HCT116 (cell line): ENCODE data around the gene MTIF3. TPM values are rescaled to one million over a fixed set of nuclear protein-coding genes. Genes with fewer than 3 reads are reported as not detected.

ENCODE experiments used
- ATAC-seq: fragments of 200-7000 bp; cut with Tn5 transposase; 2 replicates; pipeline ENCODE4 v1.9.1; 2020; ENCODE audit warnings: mild to moderate bottlenecking, moderate library complexity
- BruUV-seq: library from RNA; stranded (reverse); fragments of 400-500 nt; replicated peaks from 2 replicates; lab custom pipeline; 2021; lab: Mats Ljungman, UMichigan
- CTCF ChIA-PET: fragments of 300-600 bp; sonication (Branson Sonifier 250); formaldehyde crosslinking; loops from one replicate; lab custom pipeline; 2021; ENCODE audit warnings: antibody characterized with exemption; lab: Charles Lee
- POLR2A ChIA-PET: fragments of 300-600, 350-600 bp; sonication (Branson Sonifier 250); formaldehyde crosslinking; loops from one replicate; lab custom pipeline; 2021; ENCODE audit warnings: antibody characterized with exemption; lab: Charles Lee
- RAD21 ChIA-PET, 2 experiments: fragments of 300-600 bp; sonication (Branson Sonifier 250); formaldehyde crosslinking; loops; one replicate each; lab custom pipeline; 2023; ENCODE audit warnings: low total read pairs in 2 of 2; ENCODE audit not compliant: uncharacterized antibody in 2 of 2, unreplicated experiment in 2 of 2, low non-redundant PET in 1 of 2; lab: Charles Lee
- DNase-seq: peaks from one replicate; pipeline ENCODE4 v3.0.0-alpha.2; 2010; ENCODE audit warnings: low read depth, low spot score
- H2AFZ ChIP-seq: fragments of 200-600 bp; shearing (Covaris generic), sonication (generic); 2 replicates; pipeline ENCODE4 v1.6.1; 2017; ENCODE audit warnings: low read depth, mixed run types, mixed read lengths, antibody characterized with exemption, low read length; ENCODE audit not compliant: poor library complexity, severe bottlenecking
- H3K27ac ChIP-seq: 2 replicates; pipeline ENCODE4 v1.5.1; 2012; ENCODE audit warnings: low read depth, low read length
- H3K27me3 ChIP-seq: fragments of 200-600 bp; sonication (generic); 2 replicates; pipeline ENCODE4 v1.6.1; 2016; ENCODE audit warnings: mixed run types, low read length, mixed read lengths; ENCODE audit not compliant: insufficient read depth
- H3K36me3 ChIP-seq, 2 experiments: fragments of 200-500 bp in 1 of 2; fragments of 200-600 bp in 1 of 2; sonication (Bioruptor generic) in 1 of 2; sonication (generic) in 1 of 2; 2 replicates each; pipeline versions ENCODE4 v1.5.1 to v1.6.1; 2014 to 2016; ENCODE audit warnings: low read length in 2 of 2, inconsistent platforms in 1 of 2, mixed read lengths in 1 of 2, mixed run types in 1 of 2; ENCODE audit not compliant: insufficient read depth in 2 of 2, control insufficient read depth in 1 of 2
- H3K4me1 ChIP-seq, 2 experiments: fragments of 200-600 bp in 1 of 2; sonication (generic) in 1 of 2; 2 replicates each; pipeline versions ENCODE4 v1.5.1 to v1.6.1; 2012 to 2017; ENCODE audit warnings: low read length in 2 of 2, inconsistent platforms in 1 of 2, mild to moderate bottlenecking in 1 of 2, mixed read lengths in 1 of 2, mixed run types in 1 of 2, moderate library complexity in 1 of 2; ENCODE audit not compliant: insufficient read depth in 2 of 2, control insufficient read depth in 1 of 2
- H3K4me2 ChIP-seq: fragments of 200-600 bp; sonication (generic); 2 replicates; pipeline ENCODE4 v1.6.1; 2017; ENCODE audit warnings: mixed run types, low read length, mixed read lengths
- H3K4me3 ChIP-seq, 2 experiments: fragments of 200-600 bp in 1 of 2; sonication (generic) in 1 of 2; replicated peaks in 1 of 2; 2 replicates each; pipeline ENCODE4 v1.5.1; 2011 to 2016; ENCODE audit warnings: low read length in 2 of 2, control low read depth in 1 of 2, low read depth in 1 of 2, mild to moderate bottlenecking in 1 of 2, mixed read lengths in 1 of 2, mixed run types in 1 of 2
- H3K79me2 ChIP-seq: fragments of 200-600 bp; sonication (generic); 2 replicates; pipeline ENCODE4 v1.6.1; 2017; ENCODE audit warnings: mild to moderate bottlenecking, mixed run types, low read length, moderate library complexity, mixed read lengths; ENCODE audit not compliant: insufficient read depth
- H3K9ac ChIP-seq: fragments of 200-600 bp; sonication (generic); 2 replicates; pipeline ENCODE4 v1.6.1; 2016; ENCODE audit warnings: low read length, mixed read lengths
- H3K9me2 ChIP-seq: fragments of 200-600 bp; sonication (generic), shearing (Covaris generic); 2 replicates; pipeline ENCODE4 v1.6.1; 2017; ENCODE audit warnings: mixed run types, mild to moderate bottlenecking, moderate library complexity; ENCODE audit not compliant: insufficient read depth
- H3K9me3 ChIP-seq, 2 experiments: fragments of 200-500 bp in 1 of 2; fragments of 200-600 bp in 1 of 2; sonication (Bioruptor generic) in 1 of 2; sonication (generic) in 1 of 2; 2 replicates each; pipeline ENCODE4 v1.6.1; 2014 to 2017; ENCODE audit warnings: low read length in 2 of 2, mixed read lengths in 2 of 2, inconsistent platforms in 1 of 2, low read depth in 1 of 2, mild to moderate bottlenecking in 1 of 2, mixed run types in 1 of 2, moderate library complexity in 1 of 2; ENCODE audit not compliant: control insufficient read depth in 1 of 2, insufficient read depth in 1 of 2
- H4K20me1 ChIP-seq: fragments of 200-600 bp; sonication (generic), shearing (Covaris generic); 2 replicates; pipeline ENCODE4 v1.6.1; 2017; ENCODE audit warnings: mixed run types, mild to moderate bottlenecking, moderate library complexity; ENCODE audit not compliant: insufficient read depth
- CBX3 ChIP-seq: IDR thresholded peaks from 2 replicates; pipeline ENCODE4 v1.6.1; 2012; ENCODE audit warnings: low read depth
- CEBPB ChIP-seq: IDR thresholded peaks from 2 replicates; pipeline ENCODE4 v1.6.1; 2012; ENCODE audit warnings: low read depth
- CTCF ChIP-seq, 3 experiments: fragments of 200-600 bp in 1 of 3; sonication (generic) in 1 of 3; IDR thresholded peaks in 2 of 3; conservative IDR thresholded peaks in 1 of 3; 2 replicates each; pipeline ENCODE4 v1.5.1; 2012 to 2017; ENCODE audit warnings: low read depth in 2 of 3, low read length in 2 of 3, antibody characterized with exemption in 1 of 3, borderline replicate concordance in 1 of 3, control low read depth in 1 of 3, mild to moderate bottlenecking in 1 of 3, mixed read lengths in 1 of 3, mixed run types in 1 of 3, moderate library complexity in 1 of 3; ENCODE audit not compliant: insufficient read depth in 1 of 3
- EGR1 ChIP-seq: IDR thresholded peaks from 2 replicates; pipeline ENCODE4 v1.6.1; 2012; ENCODE audit warnings: low read depth
- ELF1 ChIP-seq: IDR thresholded peaks from 2 replicates; pipeline ENCODE4 v1.6.1; 2012; ENCODE audit warnings: low read depth, borderline replicate concordance
- EZH2 ChIP-seq: fragments of 200-600 bp; sonication (generic); IDR thresholded peaks from 2 replicates; pipeline ENCODE4 v1.6.1; 2017; ENCODE audit warnings: antibody characterized with exemption, mixed run types
- EZH2phosphoT487 ChIP-seq: fragments of 200-600 bp; IDR thresholded peaks from 2 replicates; pipeline ENCODE4 v1.6.1; 2018; ENCODE audit warnings: antibody characterized with exemption, borderline replicate concordance
- FOSL1 ChIP-seq: IDR thresholded peaks from 2 replicates; pipeline ENCODE4 v1.6.1; 2012; ENCODE audit warnings: low read depth
- JUND ChIP-seq: IDR thresholded peaks from 2 replicates; pipeline ENCODE4 v1.6.1; 2012
- MAX ChIP-seq: IDR thresholded peaks from 2 replicates; pipeline ENCODE4 v1.6.1; 2012
- POLR2A ChIP-seq: IDR thresholded peaks from 2 replicates; pipeline ENCODE4 v1.7.0; 2011; ENCODE audit warnings: borderline replicate concordance; ENCODE audit not compliant: insufficient read depth, insufficient read length; ENCODE audit errors: extremely low read depth
- POLR2AphosphoS5 ChIP-seq: IDR thresholded peaks from 2 replicates; pipeline ENCODE4 v1.6.1; 2011; ENCODE audit warnings: mild to moderate bottlenecking, low read depth, low read length, moderate library complexity
- REST ChIP-seq: IDR thresholded peaks from 2 replicates; pipeline ENCODE4 v1.6.1; 2012; ENCODE audit warnings: low read depth
- SIN3A ChIP-seq: IDR thresholded peaks from 2 replicates; pipeline ENCODE4 v1.6.1; 2012; ENCODE audit warnings: low read depth
- SP1 ChIP-seq: IDR thresholded peaks from 2 replicates; pipeline ENCODE4 v1.6.1; 2012; ENCODE audit warnings: low read depth
- SRF ChIP-seq: IDR thresholded peaks from 2 replicates; pipeline ENCODE4 v1.6.1; 2012; ENCODE audit warnings: low read depth
- TCF7L2 ChIP-seq: IDR thresholded peaks from 2 replicates; pipeline ENCODE4 v1.7.0; 2011; ENCODE audit warnings: borderline replicate concordance, inconsistent platforms; ENCODE audit not compliant: insufficient read depth, insufficient read length; ENCODE audit errors: extremely low read depth
- YY1 ChIP-seq: IDR thresholded peaks from 2 replicates; pipeline ENCODE4 v1.6.1; 2011; ENCODE audit warnings: low read length, low read depth, moderate library complexity, mild to moderate bottlenecking; ENCODE audit not compliant: insufficient replicate concordance; ENCODE audit errors: extremely low read depth
- ZBTB33 ChIP-seq: IDR thresholded peaks from 2 replicates; pipeline ENCODE4 v1.6.1; 2011; ENCODE audit warnings: mild to moderate bottlenecking, low read length, moderate library complexity; ENCODE audit not compliant: insufficient replicate concordance; ENCODE audit errors: extremely low read depth
- ZNF274 ChIP-seq: fragments of 200-500 bp; sonication (Bioruptor generic); IDR thresholded peaks from 2 replicates; pipeline ENCODE4 v1.6.1; 2014; ENCODE audit warnings: mild to moderate bottlenecking, low read depth, low read length, inconsistent platforms
- intact Hi-C: fragments of 100-400 bp; cut with micrococcal nuclease; formaldehyde crosslinking; loops from 2 replicates; pipeline ENCODE4 v1.10.0; 2022
- total RNA-seq: library from RNA; stranded (reverse); gene quantifications from one replicate; pipeline ENCODE4 v1.2.1, GENCODE V29; 2021; ENCODE audit not compliant: unreplicated experiment

Gene MTIF3
- total RNA-seq, 1 experiment from 2014 or later, result 27.8 TPM

GRCh38 chr13:27461940-27462584 lies 11.7 kb upstream of the MTIF3 start:
- intact Hi-C loops, result no loop called here
- Histone ChIP-seq H3K27me3 (no peaks in the 10 kb centered on the region), H3K9me3 (no peaks in the 10 kb centered on the region), H3K4me1 (no peaks in the 10 kb centered on the region), H3K4me3 (no peak overlapping the region), H3K79me2 (no peaks in the 10 kb centered on the region), H4K20me1 (no peaks in the 10 kb centered on the region), H3K9me2 (no peaks in the 10 kb centered on the region), H3K36me3 (no peaks in the 10 kb centered on the region), H3K27ac (no peak overlapping the region), H2AFZ (no peak overlapping the region), H3K4me2 (no peak overlapping the region), H3K9ac (no peak overlapping the region)
- RAD21 ChIA-PET, result no interaction called here
- CTCF ChIA-PET, result interaction anchor here (0.7 kb wide), 1 partner anchor 243 kb away, joined by 4 read pairs; no protein-coding TSS in a partner anchor
- POLR2A ChIA-PET, result no interaction called here
- BruUV-seq, result no TSS peak
- ATAC-seq (no peak), DNase-seq (no peak)
- TF ChIP-seq YY1 (no peak), ZNF274 (no peak), EZH2phosphoT487 (no peak), EZH2 (no peak), POLR2A (no peak), CBX3 (no peak), CTCF (IDR thresholded peaks at IDR 0.05 in 2 of 3, conservative IDR thresholded peaks at IDR 0.05 in 1 of 3; ENCODE audit: borderline replicate concordance in 1 of 3, insufficient read depth in 1 of 3, low read depth in 2 of 3, low read length in 2 of 3) (no peak), ZBTB33 (no peak), REST (no peak), MAX (no peak), POLR2AphosphoS5 (no peak), JUND (no peak), TCF7L2 (no peak), SIN3A (no peak), SRF (no peak), FOSL1 (no peak), EGR1 (no peak), SP1 (no peak), ELF1 (no peak), CEBPB (no peak)
